ENCODE data around the gene POMT1.

POMT1 gene

DNA sequence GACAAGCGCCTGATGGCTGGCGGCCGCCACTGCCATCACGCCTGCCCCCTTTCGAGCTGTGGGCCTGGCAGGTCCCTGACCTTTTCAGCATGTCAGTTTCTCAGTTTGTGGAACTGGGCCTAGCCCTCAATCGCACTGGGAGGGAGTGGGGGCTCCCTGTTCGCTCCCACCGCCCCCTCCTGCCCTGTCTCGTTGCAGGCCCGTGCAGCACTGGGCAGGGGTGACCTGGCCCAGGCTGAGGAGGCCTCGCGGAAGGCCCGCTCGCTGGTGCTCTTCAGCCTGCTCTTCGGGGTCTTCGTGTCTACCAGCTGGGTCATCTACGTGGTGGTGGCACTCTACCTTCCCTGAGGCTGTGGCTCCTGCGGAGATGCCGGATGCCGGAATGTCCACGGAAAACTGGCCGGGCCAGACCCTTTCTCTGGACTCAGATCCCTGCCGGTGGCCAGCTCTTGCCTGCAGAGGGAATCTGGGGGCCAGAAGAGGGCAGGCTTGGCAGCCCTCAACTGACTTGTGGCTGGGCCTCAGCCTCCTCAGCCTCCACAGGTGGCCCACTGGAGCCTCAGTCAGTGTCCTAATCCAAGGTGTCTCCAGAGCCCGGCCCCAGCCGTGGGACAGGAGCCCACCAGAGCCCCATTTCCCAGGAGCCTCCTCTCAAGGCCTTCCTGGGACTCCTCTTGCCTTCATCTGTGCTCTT, 55.3 kb downstream of the POMT1 start:
- no peak for DNase-seq

DNA sequence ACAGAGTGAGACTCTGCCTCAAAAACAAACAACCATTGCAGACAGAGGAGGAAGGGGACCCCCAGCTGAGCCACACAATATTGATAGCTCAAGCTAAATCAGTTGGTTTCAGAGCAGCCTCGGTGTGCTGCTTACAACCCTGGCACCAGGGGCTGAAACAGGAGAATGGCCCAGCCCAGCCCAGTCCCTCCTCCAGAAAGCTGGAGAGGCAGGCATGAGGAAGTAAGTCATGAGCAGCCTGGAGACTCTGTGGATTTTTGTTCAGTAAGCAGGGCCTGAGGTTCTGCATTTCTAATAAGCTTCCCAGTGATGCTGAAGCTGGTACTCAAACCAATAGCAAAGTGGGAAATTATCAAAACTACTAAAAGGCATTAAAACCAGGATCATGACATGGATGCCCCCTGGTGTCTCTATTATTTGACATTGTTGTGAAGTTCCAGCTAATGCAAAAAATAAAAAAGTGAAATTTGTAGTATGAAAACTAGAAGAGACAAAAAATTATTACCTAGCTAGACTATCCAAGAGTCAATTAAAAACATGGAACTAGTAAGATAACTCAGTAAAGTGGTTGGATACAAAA, 56.8 kb downstream of the POMT1 start:
- DNase-seq: no peak

DNA sequence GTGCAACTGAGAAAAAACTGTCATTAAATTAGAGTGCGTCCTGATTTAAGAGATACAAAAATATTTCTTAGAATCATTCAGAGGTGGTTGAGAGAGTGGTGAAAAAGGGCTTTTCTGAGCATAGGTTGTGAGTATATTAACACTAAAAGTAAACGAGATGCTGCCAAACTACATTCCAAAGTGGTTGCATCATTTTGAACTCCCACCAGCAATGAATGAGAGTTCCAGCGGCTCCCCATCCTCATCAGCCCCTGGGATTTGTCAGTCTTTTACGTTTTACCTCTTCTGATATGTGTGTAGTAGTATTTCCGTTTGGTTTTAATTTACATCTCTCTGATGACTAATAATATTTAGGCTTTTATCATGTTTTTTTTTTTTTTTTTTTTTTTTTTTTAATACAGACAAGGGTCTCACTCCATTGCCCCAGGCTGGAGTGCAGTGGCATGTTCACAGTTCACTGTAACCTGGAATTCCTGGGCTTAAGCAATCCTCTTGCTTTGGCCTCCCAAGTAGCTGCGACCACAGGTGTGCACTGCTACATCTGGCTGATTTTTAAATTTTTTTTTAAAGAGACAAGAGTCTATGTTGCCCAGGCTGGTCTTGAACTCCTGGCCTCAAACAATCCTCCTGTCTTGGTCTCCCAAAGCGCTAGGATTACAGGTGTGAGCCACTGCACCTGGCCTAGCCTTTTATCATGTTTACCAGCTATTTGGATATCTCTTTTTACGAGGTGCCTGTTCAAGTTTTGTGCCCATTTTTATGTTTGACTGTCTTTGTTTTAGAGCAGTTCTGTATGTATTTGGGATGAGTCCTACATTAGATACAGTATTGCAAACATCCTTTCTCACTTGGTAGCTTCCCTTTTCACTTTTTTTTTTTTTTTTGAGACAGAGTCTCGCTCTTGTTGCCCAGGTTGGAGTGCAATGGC, 59.6 kb downstream of the POMT1 start:
- DNase-seq: no peak

DNA sequence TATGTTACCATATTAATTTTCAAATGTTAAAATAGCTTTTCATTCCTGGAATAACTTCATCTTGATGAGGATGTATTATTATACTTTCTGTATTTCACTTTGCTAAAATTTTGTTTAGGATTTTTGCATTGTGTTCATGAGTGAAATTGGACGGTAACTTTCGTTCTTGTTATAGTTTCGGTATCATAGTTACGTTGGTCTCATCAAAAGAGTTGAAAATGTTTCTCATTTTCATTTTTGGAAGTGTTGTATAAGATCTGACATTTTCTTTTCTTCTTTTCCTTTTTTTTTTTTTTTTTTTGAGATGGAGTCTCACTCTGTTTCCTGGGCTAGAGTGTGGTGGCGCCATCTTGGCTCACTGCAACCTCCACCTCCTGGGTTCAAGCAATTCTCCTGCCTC, 62.7 kb downstream of the POMT1 start:
- DNase-seq: no peak

DNA sequence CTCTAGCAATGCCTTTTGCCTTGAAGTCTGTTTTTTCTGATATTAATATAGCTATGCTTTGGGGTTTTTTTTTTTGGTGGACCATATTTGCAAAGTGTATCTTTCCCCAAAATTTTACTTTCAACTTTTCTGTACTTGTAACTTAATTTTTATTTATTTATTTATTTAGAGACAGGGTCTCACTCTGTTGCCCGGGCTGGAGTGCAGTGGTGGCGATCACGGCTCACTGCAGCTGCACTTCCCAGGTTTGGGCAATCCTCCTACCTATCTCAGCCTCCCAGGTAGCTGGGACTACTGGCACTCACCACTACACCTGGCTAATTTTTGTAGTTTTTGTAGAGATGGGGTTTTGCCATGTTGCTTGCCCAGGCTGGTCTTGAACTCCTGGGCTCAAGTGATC, 63.4 kb downstream of the POMT1 start:
- no peak for DNase-seq

DNA sequence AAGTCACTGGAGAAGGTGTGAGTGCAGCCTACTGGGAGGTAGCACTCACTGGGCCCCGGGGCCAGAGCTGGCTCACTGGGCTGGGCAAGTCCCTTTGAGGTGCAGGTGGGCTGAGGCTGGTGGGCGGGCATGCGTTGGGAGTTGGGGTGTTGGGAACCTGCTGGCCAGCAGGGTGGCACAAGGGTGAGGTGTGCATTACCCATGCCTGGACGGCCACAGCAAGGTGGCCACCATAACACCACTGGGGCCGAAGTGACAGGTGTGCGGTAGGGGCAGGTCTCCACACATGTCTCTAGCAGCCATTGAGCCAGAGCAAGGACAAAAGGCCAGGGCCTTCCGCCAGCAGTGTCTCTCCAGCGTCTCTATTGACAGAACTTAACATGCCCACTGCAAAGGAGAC, 65.2 kb downstream of the POMT1 start:
- no peak for DNase-seq

Measured in NCI-H2081 treated with DMSO at 0.1 percent for 48 hours (cell line).